ENCODE results near the gene ROBO2. TPM values are rescaled to one million over a fixed set of nuclear protein-coding genes. Genes with fewer than 3 reads are reported as not detected.

Gene ROBO2
- total RNA-seq, 1 donor from 2014 or later, result 330 TPM

DNA sequence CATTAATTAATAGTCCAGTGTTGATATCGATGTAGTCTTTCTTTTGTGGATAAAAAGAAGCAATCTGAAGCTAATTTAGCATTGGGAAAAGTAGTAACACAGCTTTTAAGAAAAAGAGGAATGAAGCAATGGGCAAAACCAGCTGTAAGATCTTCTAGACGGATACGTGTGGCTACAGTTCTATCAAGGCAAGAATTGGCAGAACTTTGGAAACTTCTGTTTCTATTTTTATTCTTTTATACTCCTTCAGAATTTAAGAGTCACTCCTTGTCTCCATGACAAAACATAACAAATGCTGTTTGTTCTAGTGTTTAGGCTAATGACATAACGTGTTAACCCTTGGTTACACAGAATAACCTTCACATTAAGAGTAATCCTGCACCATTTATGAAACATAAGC lies 289.2 kb downstream of the ROBO2 start:
- H3K4me3 Mint-ChIP-seq (ENCODE audit: unreplicated experiment), result no peak overlapping the region
- no peaks in the 10 kb centered on the region for H3K36me3 Mint-ChIP-seq (ENCODE audit: unreplicated experiment)
- TF ChIP-seq, protein P1, sequence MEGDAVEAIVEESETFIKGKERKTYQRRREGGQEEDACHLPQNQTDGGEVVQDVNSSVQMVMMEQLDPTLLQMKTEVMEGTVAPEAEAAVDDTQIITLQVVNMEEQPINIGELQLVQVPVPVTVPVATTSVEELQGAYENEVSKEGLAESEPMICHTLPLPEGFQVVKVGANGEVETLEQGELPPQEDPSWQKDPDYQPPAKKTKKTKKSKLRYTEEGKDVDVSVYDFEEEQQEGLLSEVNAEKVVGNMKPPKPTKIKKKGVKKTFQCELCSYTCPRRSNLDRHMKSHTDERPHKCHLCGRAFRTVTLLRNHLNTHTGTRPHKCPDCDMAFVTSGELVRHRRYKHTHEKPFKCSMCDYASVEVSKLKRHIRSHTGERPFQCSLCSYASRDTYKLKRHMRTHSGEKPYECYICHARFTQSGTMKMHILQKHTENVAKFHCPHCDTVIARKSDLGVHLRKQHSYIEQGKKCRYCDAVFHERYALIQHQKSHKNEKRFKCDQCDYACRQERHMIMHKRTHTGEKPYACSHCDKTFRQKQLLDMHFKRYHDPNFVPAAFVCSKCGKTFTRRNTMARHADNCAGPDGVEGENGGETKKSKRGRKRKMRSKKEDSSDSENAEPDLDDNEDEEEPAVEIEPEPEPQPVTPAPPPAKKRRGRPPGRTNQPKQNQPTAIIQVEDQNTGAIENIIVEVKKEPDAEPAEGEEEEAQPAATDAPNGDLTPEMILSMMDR (IDR thresholded peaks at IDR 0.05; ENCODE audit: partially characterized antibody, unreplicated experiment), result no peak
- H3K27ac Mint-ChIP-seq (ENCODE audit: unreplicated experiment), result no peak overlapping the region
- peaks cover 2% of the 10 kb centered on the region for H3K4me1 Mint-ChIP-seq (ENCODE audit: low read depth, unreplicated experiment)
- peaks cover 1% of the 10 kb centered on the region for H3K9me3 Mint-ChIP-seq (ENCODE audit: unreplicated experiment)
- no peak for DNase-seq
- H3K27me3 Mint-ChIP-seq (ENCODE audit: unreplicated experiment), result peaks cover 4% of the 10 kb centered on the region

GRCh38 chr3:77338195-77338594 lies 298.3 kb downstream of the ROBO2 start:
- Mint-ChIP-seq H3K27ac (ENCODE audit: unreplicated experiment) (no peak overlapping the region), H3K36me3 (ENCODE audit: unreplicated experiment) (no peaks in the 10 kb centered on the region), H3K4me3 (ENCODE audit: unreplicated experiment) (no peak overlapping the region), H3K4me1 (ENCODE audit: low read depth, unreplicated experiment) (no peaks in the 10 kb centered on the region), H3K27me3 (ENCODE audit: unreplicated experiment) (peaks cover 1% of the 10 kb centered on the region), H3K9me3 (ENCODE audit: unreplicated experiment) (peaks cover 1% of the 10 kb centered on the region)
- TF ChIP-seq, protein P1 (IDR thresholded peaks at IDR 0.05; ENCODE audit: partially characterized antibody, unreplicated experiment), result no peak
- no peak for DNase-seq

GRCh38 chr3:77342027-77342426 lies 302.1 kb downstream of the ROBO2 start:
- Mint-ChIP-seq H3K27me3 (ENCODE audit: unreplicated experiment) (no peaks in the 10 kb centered on the region), H3K9me3 (ENCODE audit: unreplicated experiment) (no peaks in the 10 kb centered on the region), H3K27ac (ENCODE audit: unreplicated experiment) (no peak overlapping the region), H3K36me3 (ENCODE audit: unreplicated experiment) (no peaks in the 10 kb centered on the region), H3K4me3 (ENCODE audit: unreplicated experiment) (no peak overlapping the region), H3K4me1 (ENCODE audit: low read depth, unreplicated experiment) (peaks cover 4% of the 10 kb centered on the region)
- TF ChIP-seq, protein P1 (IDR thresholded peaks at IDR 0.05; ENCODE audit: partially characterized antibody, unreplicated experiment), result no peak
- no peak for DNase-seq

- H3K4me1 Mint-ChIP-seq (ENCODE audit: low read depth, unreplicated experiment), result peaks cover 9% of the 10 kb centered on the region
- H3K27ac Mint-ChIP-seq (ENCODE audit: unreplicated experiment), result no peak overlapping the region
- TF ChIP-seq, protein P1 (IDR thresholded peaks at IDR 0.05; ENCODE audit: partially characterized antibody, unreplicated experiment), result no peak
- H3K36me3 Mint-ChIP-seq (ENCODE audit: unreplicated experiment), result no peaks in the 10 kb centered on the region
- H3K27me3 Mint-ChIP-seq (ENCODE audit: unreplicated experiment), result no peaks in the 10 kb centered on the region
- no peak overlapping the region for H3K4me3 Mint-ChIP-seq (ENCODE audit: unreplicated experiment)
- no peaks in the 10 kb centered on the region for H3K9me3 Mint-ChIP-seq (ENCODE audit: unreplicated experiment)
- no peak for DNase-seq
Measured at GRCh38 chr3:77342688-77343087, 302.8 kb downstream of the ROBO2 start.

DNA sequence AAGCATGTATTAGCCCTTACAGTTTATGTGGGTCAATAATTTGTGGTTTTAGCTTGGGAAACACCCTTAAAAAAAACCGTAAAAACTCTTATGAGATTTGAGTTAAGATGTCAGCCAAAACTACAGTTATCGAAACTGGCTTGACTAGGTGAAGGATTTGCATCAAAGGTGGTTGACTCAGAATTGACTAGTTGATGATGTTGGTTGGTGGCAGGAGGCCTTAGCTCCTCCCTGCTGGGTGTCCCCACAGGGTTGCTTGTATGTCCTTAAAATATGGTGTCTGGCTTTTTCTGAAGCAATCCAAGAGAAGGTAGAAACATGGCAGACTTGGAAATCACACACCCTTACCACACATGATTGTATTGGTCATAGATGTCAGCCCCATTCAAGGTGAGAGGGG lies 305.1 kb downstream of the ROBO2 start:
- no peak for DNase-seq
- no peaks in the 10 kb centered on the region for H3K36me3 Mint-ChIP-seq (ENCODE audit: unreplicated experiment)

More for the DNA sequence above, 305.1 kb downstream of the ROBO2 start:
- Mint-ChIP-seq H3K27ac (ENCODE audit: unreplicated experiment) (no peak overlapping the region), H3K27me3 (ENCODE audit: unreplicated experiment) (no peaks in the 10 kb centered on the region), H3K9me3 (ENCODE audit: unreplicated experiment) (no peaks in the 10 kb centered on the region), H3K4me1 (ENCODE audit: low read depth, unreplicated experiment) (peaks cover 20% of the 10 kb centered on the region), H3K4me3 (ENCODE audit: unreplicated experiment) (no peak overlapping the region)
- TF ChIP-seq, protein P1 (IDR thresholded peaks at IDR 0.05; ENCODE audit: partially characterized antibody, unreplicated experiment), result no peak
